GM12801 (cell line): Measurements from ENCODE around the gene TTC9B.

Source experiments
- TF ChIP-seq, protein P1 (sequence below): IDR thresholded peaks from one replicate; pipeline ENCODE4 v1.5.1; 2011; ENCODE audit warnings: control low read depth; ENCODE audit not compliant: insufficient read length; ENCODE audit errors: extremely low read depth

The TTC9B gene

DNA sequence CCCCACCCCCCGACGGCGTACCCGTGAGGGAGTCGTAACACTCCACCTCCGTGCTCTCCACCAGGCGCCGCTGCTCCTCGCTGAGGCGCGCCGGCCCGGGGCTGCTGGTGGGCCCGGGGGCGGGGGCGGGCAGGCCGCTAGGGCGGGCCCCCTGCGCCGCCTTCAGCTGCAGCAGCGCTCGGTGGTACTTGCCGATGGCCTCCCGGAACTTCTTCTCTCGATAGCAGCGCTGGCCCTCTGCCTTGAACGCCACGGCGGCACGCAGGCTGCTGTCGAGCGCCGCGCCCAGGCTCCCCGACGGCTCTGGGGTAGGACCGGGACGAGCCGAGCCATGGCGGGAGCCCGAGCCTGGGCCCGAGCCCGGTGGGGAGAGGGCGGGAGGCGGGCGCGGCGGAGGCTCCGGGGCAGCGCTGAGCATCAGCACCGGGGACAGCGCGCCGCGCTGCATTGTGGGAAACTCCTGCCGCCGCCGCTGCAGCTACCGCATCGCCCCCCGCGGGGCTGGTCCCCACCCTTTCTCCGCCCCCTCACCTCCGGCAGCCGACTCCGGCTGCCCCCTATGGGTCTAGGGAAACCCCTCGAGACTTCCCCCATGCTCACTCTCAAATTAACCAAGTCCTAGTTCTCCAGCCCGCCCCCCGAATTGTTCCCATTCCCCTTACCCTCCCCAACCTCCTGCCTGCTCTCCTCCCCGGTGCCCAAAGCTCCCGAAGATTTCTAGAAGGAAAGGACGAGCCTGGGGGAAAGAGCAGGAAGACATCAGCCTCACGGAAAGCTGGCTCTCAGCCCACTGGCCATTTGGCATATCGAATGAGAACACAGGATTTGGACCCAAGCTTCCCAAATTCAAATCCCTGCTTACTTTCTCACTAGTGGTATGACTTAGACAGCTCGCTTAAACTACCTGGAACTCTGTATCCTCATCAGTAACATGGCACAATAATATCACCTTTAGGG, at the start of gene TTC9B:
TSS of gene TTC9B (minus strand) at position 451 of the 957 bp plus-strand sequence. CDS start at position 448, 3 bp downstream.
- TF ChIP-seq, protein P1, sequence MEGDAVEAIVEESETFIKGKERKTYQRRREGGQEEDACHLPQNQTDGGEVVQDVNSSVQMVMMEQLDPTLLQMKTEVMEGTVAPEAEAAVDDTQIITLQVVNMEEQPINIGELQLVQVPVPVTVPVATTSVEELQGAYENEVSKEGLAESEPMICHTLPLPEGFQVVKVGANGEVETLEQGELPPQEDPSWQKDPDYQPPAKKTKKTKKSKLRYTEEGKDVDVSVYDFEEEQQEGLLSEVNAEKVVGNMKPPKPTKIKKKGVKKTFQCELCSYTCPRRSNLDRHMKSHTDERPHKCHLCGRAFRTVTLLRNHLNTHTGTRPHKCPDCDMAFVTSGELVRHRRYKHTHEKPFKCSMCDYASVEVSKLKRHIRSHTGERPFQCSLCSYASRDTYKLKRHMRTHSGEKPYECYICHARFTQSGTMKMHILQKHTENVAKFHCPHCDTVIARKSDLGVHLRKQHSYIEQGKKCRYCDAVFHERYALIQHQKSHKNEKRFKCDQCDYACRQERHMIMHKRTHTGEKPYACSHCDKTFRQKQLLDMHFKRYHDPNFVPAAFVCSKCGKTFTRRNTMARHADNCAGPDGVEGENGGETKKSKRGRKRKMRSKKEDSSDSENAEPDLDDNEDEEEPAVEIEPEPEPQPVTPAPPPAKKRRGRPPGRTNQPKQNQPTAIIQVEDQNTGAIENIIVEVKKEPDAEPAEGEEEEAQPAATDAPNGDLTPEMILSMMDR, result no peak

DNA sequence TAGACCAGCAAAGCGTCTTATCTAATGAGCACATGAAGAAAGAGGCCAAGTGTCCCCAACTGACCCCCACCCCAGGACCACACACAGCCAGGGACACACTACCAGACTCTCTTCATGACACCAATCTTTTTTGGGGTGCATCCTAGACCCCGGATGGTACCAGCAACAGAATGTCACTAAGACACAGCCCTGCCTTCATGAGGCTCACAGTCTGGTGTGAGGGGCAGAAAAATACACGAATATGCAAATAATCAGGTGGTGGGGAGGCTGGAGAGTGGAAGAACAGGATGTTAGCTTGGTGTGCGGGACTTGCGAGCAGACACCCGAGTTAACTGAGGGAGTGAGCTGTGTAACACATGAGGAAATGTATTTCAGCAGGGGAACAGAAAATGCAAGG, 49.4 kb upstream of the TTC9B start:
- TF ChIP-seq, protein P1, result no peak

DNA sequence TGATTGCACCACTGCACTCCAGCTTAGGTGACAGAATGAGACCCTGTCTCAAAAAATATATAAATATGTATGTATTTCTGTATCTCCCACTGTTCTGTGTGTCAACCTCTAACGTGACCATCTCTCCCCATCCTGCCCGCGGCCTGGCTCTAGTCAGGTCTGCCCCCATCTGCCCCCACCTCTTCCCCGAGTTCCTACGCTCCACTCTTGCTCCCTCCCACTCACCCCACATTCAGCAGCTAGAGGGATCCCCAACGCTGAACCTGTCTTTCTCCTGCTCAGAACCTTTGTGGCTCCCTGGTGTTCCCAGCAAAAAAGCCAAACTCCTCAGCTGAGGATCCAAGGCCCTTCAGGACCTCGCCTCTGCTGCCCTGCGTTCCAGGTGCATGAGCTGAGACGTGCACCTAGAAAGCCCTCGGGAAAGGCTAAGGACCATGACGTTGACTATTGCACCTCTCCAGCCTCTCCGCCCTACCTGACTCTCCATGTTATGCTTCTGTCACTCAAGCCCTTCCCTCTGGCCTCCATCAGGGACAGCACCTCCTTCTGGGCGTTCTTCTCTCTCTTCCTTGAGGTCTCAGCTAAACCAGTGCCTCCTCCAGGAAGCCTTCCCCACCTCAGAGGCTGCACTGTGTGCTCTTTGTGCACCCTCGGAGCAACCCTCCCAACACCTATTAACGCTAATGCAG, 48.9 kb upstream of the TTC9B start:
- TF ChIP-seq, protein P1, result no peak

DNA sequence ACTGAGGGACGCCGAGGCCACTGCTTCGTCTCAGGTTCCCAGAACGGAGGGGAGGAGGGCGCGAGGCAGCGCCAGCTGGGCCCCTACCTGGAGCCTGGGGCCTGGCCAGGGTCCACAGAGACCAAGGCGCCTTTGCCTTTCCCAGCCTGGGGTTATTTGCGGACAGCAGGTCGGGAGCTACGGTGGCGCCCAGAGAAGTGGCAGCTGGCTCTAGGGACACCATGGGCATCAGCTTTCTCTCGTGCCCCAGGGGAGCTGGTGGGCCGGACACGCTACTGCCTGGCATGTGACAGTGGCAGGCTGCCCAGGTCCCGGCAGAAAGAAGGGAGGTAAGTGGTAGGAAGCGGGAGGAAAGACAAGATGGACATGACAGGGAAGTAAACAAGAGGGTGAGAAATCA, 47.9 kb upstream of the TTC9B start:
- TF ChIP-seq, protein P1, result no peak

DNA sequence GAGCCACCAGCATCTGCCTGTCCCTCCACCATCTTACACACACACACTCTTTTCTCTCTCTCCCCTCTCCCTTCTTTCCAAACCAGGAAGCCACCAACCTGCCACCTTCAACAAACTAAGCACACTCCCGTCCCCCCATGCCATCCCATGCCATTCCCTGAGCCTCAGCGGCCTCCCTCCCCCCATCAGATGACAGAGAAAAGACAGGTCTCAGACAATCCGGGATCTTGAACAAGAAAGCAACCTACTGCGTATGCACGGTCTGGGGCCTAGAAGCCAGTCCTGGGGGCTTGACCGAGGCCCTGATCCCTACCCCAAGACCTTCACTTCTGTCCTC, 47.5 kb upstream of the TTC9B start:
- TF ChIP-seq, protein P1, result no peak

DNA sequence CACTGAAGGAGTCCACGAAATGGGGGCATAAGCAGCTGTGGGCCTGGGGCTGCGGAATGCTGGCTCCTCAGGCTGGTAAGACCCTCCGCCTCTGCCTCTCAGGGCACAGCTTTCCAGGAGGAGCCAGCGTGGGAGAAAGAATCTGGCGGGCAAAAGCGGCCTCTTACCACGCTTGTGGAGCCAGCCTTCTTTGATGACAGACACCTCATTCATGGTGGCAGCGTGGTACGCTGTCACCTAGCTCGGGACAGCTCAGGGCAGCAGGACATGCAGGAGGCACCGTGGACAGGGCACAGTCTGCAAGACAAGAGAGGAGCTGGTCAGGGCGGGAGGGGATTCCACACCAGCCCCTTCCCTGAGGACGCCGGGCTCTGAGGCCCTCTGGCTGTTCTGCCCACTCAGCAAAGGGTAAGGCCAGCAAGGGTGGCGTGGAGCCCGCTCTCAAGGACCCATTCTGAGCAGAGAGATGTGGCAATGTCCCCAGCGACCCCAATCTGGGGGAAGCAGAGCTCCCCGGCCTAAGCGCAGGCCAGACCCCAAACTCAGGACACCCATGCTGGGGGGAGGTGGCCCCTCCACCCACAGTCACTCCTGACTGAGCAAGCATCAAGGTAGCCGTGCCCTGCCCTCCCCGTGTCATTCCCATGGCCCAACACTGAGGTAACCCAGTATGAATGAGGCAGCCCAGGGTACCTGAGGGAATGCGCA, 47.0 kb upstream of the TTC9B start:
- TF ChIP-seq, protein P1, result no peak
